LNCaP clone FGC (cell line): ENCODE results near the gene VPS35L.
"Not testable (repeated sequence)": the region's sequence is repeated elsewhere in the genome, so short reads cannot be mapped to it uniquely, and the experiment has no call there.

Experiments used
- DNase-seq: peaks from one replicate; pipeline ENCODE4 v3.0.0-alpha.2; 2011; ENCODE audit warnings: low read depth
- H3K4me3 ChIP-seq: 2 replicates; pipeline ENCODE4 v1.5.1; 2011; ENCODE audit warnings: mild to moderate bottlenecking, low read depth, low read length, control low read depth
- TF ChIP-seq, protein P1 (sequence below): IDR thresholded peaks from 2 replicates; pipeline ENCODE4 v1.5.1; 2012; ENCODE audit warnings: mild to moderate bottlenecking; ENCODE audit not compliant: control insufficient read depth, insufficient read depth; ENCODE audit errors: extremely low read depth

The VPS35L gene

GRCh38 chr16:19654147-19654546 lies 98.6 kb downstream of the VPS35L start:
- no peak for DNase-seq
- TF ChIP-seq, protein P1, sequence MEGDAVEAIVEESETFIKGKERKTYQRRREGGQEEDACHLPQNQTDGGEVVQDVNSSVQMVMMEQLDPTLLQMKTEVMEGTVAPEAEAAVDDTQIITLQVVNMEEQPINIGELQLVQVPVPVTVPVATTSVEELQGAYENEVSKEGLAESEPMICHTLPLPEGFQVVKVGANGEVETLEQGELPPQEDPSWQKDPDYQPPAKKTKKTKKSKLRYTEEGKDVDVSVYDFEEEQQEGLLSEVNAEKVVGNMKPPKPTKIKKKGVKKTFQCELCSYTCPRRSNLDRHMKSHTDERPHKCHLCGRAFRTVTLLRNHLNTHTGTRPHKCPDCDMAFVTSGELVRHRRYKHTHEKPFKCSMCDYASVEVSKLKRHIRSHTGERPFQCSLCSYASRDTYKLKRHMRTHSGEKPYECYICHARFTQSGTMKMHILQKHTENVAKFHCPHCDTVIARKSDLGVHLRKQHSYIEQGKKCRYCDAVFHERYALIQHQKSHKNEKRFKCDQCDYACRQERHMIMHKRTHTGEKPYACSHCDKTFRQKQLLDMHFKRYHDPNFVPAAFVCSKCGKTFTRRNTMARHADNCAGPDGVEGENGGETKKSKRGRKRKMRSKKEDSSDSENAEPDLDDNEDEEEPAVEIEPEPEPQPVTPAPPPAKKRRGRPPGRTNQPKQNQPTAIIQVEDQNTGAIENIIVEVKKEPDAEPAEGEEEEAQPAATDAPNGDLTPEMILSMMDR = no peak
- no peak overlapping the region for H3K4me3 ChIP-seq

- TF ChIP-seq, protein P1 = no peak
- no peak overlapping the region for H3K4me3 ChIP-seq
- no peak for DNase-seq
These were observed 99.8 kb downstream of the VPS35L start for GRCh38 chr16:19655242-19655777.

DNA sequence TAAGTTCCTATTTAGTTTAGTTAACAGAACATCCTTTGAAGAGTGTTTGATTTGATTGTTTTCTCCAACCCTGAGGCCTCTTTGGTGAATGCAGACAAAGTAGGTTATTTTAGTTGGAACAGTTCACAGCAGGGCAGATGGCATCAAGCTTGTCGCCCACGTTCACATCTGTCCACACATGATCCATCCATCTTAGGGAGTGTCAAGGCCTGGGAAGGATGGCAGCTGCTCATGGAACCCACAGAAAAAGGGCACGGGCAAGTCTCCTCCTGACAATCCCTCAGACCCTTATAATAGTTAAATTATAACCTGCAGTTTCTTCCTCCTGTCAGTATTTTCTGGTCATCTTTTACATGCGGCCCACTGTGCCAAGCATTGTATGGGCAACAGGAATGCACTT lies 102.3 kb downstream of the VPS35L start:
- TF ChIP-seq, protein P1 = no peak
- no peak for DNase-seq
- no peak overlapping the region for H3K4me3 ChIP-seq

- H3K4me3 ChIP-seq = no peak overlapping the region
- TF ChIP-seq, protein P1 = no peak
- no peak for DNase-seq
These were observed 104.1 kb downstream of the VPS35L start for GRCh38 chr16:19659554-19659953.

DNA sequence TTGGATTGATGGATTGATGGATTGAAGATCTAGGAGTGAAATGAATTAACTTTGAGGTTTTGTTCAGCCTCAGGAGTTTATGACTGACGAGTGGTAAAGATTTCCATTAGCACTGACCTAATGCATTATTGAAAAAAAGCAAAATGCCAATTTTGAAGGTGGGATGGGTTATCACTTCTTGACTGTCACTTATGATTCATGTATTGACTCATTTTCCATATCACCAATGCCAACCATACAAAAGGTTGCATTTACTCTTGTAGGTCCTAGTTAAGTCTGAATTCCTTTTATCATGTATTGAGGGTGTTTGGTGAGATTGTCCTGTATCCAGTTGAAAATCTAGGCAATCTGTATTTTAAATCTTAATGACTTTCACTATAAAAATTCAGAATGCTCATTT lies 104.9 kb downstream of the VPS35L start:
- DNase-seq = no peak
- TF ChIP-seq, protein P1 = no peak
- no peak overlapping the region for H3K4me3 ChIP-seq

DNA sequence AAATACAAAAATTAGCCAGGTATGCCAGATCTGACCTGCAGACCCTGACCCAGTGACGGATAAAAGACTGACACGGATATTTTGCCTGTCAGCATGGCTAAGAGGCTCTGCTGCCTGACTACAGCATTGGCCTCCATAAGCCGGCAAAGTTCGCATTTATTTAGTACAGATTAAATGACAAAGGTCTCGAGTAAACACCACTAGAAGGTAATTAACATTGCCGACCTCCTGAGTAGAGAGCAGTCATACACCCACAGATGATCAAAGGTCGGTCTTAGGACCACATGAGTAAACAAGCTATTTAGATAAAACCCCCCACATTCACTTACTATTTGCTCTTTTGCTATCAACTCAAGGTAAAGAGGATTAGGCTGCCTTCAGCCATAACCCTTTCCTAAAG lies 106.8 kb downstream of the VPS35L start:
- TF ChIP-seq, protein P1 = no peak
- DNase-seq = no peak
- H3K4me3 ChIP-seq = no peak overlapping the region

DNA sequence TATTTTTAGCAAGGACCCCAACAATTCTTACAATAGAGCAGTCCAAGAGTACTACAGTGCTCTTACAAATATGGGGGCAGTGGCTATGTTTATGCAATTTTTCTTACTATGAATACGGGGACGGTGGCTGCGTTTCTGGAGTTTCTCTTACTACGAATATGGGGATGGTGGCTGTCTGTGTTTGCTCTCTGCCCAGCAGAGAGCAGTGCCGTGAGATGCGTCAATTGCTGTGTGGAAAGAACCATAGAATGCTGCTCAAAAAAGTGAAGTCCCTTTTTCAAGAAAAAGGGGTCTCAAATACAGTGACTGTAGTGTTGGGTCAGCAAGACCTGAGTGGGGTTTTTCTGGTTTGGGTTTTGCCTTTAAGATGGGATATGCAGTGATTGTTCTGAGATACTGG lies 108.7 kb downstream of the VPS35L start:
- H3K4me3 ChIP-seq = no peak overlapping the region
- no peak for DNase-seq

GRCh38 chr16:19665313-19665712 lies 109.8 kb downstream of the VPS35L start:
- H3K4me3 ChIP-seq, DNase-seq: not testable (repeated sequence)

More for the DNA sequence above, 108.7 kb downstream of the VPS35L start:
- TF ChIP-seq, protein P1 = no peak
